ENCODE measurements around the gene EIF3J.

GRCh38 chr15:44603126-44603525, 66.2 kb downstream of the EIF3J start:
- TF ChIP-seq, protein P1, sequence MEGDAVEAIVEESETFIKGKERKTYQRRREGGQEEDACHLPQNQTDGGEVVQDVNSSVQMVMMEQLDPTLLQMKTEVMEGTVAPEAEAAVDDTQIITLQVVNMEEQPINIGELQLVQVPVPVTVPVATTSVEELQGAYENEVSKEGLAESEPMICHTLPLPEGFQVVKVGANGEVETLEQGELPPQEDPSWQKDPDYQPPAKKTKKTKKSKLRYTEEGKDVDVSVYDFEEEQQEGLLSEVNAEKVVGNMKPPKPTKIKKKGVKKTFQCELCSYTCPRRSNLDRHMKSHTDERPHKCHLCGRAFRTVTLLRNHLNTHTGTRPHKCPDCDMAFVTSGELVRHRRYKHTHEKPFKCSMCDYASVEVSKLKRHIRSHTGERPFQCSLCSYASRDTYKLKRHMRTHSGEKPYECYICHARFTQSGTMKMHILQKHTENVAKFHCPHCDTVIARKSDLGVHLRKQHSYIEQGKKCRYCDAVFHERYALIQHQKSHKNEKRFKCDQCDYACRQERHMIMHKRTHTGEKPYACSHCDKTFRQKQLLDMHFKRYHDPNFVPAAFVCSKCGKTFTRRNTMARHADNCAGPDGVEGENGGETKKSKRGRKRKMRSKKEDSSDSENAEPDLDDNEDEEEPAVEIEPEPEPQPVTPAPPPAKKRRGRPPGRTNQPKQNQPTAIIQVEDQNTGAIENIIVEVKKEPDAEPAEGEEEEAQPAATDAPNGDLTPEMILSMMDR (conservative IDR thresholded peaks at IDR 0.05; ENCODE audit: low read length) = no peak
- no peak for TF ChIP-seq EZH2phosphoT487 (IDR thresholded peaks at IDR 0.05; ENCODE audit: borderline replicate concordance)

All from Loucy (cell line).